GM10266 (cell line): ENCODE measurements around the gene AAMP.
A peak's percentile ranks its signal among the peaks of the same experiment; 100 is the strongest.

Experiments
- DNase-seq: peaks from one replicate; pipeline ENCODE4 v3.0.0; 2012; ENCODE audit errors: extremely low spot score
- CTCF ChIP-seq: IDR thresholded peaks from 2 replicates; pipeline ENCODE4 v1.5.1; 2012; ENCODE audit warnings: mild to moderate bottlenecking, low read depth; ENCODE audit not compliant: control insufficient read depth, insufficient read depth; ENCODE audit errors: missing control alignments

AAMP gene

GRCh38 chr2:218235017-218235416 is 34.9 kb downstream of the AAMP start:
- TF ChIP-seq CTCF: no peak
- no peak for DNase-seq

GRCh38 chr2:218234521-218234920 is 35.4 kb downstream of the AAMP start:
- no peak for TF ChIP-seq CTCF

GRCh38 chr2:218233543-218233942 is 36.4 kb downstream of the AAMP start:
- no peak for TF ChIP-seq CTCF

More at GRCh38 chr2:218234521-218234920, 35.4 kb downstream of the AAMP start:
- no peak for DNase-seq

GRCh38 chr2:218230882-218231281 is 39.1 kb downstream of the AAMP start:
- TF ChIP-seq CTCF: no peak
- no peak for DNase-seq

More at GRCh38 chr2:218233543-218233942, 36.4 kb downstream of the AAMP start:
- no peak for DNase-seq

- TF ChIP-seq CTCF: no peak
- no peak for DNase-seq
Observed at GRCh38 chr2:218229851-218230250, 40.1 kb downstream of the AAMP start.

GRCh38 chr2:218229239-218229638 is 40.7 kb downstream of the AAMP start:
- DNase-seq: peak; percentile 66
- no peak for TF ChIP-seq CTCF

- TF ChIP-seq CTCF: no peak
Observed at GRCh38 chr2:218228366-218229090, 41.4 kb downstream of the AAMP start.

More at GRCh38 chr2:218228366-218229090, 41.4 kb downstream of the AAMP start:
- DNase-seq: no peak
